KMS-11 (cell line): Measurements from ENCODE around the gene SPOUT1.

ENCODE experiments used
- H2AFZ ChIP-seq: fragments of 200-600 bp; sonication (generic); 2 replicates; pipeline ENCODE4 v1.6.1; 2016; ENCODE audit warnings: antibody characterized with exemption, mixed run types, low read depth
- H3K27ac ChIP-seq: fragments of 200-600 bp; sonication (generic); 2 replicates; pipeline ENCODE4 v1.6.1; 2016; ENCODE audit warnings: mild to moderate bottlenecking, mixed run types
- H3K27me3 ChIP-seq: fragments of 200-600 bp; sonication (generic); 2 replicates; pipeline ENCODE4 v1.6.1; 2017; ENCODE audit warnings: mild to moderate bottlenecking, low read depth, mixed run types, moderate library complexity; ENCODE audit not compliant: insufficient read depth
- H3K36me3 ChIP-seq: fragments of 200-600 bp; sonication (generic); 2 replicates; pipeline ENCODE4 v1.6.1; 2017; ENCODE audit warnings: mild to moderate bottlenecking, mixed run types; ENCODE audit not compliant: insufficient read depth
- H3K4me1 ChIP-seq: fragments of 200-600 bp; sonication (generic); 2 replicates; pipeline ENCODE4 v1.6.1; 2016; ENCODE audit warnings: mild to moderate bottlenecking, low read depth, mixed run types; ENCODE audit not compliant: poor library complexity, severe bottlenecking
- H3K4me2 ChIP-seq: fragments of 200-600 bp; sonication (generic); 2 replicates; pipeline ENCODE4 v1.7.0; 2016; ENCODE audit warnings: mild to moderate bottlenecking, mixed run types
- H3K4me3 ChIP-seq: fragments of 200-600 bp; sonication (generic); IDR thresholded peaks from 2 replicates; pipeline ENCODE4 v1.6.1; 2017; ENCODE audit warnings: low read depth, low read length, mixed read lengths; ENCODE audit not compliant: insufficient read depth
- H3K79me2 ChIP-seq: fragments of 200-600 bp; sonication (generic); 2 replicates; pipeline ENCODE4 v1.6.1; 2016; ENCODE audit warnings: low read depth, mixed run types; ENCODE audit not compliant: insufficient read depth
- H3K9ac ChIP-seq: fragments of 200-600 bp; sonication (generic); 2 replicates; pipeline ENCODE4 v1.6.1; 2016; ENCODE audit warnings: mild to moderate bottlenecking, mixed run types
- H4K20me1 ChIP-seq: fragments of 200-600 bp; sonication (generic); 2 replicates; pipeline ENCODE4 v1.6.1; 2016; ENCODE audit warnings: mild to moderate bottlenecking, mixed run types; ENCODE audit not compliant: insufficient read depth
- TF ChIP-seq, protein P1 (sequence below): fragments of 200-600 bp; sonication (generic); conservative IDR thresholded peaks from 2 replicates; pipeline ENCODE4 v1.6.1; 2017; ENCODE audit warnings: low read depth, mild to moderate bottlenecking, antibody characterized with exemption, low read length, moderate library complexity, mixed read lengths

The SPOUT1 gene

DNA sequence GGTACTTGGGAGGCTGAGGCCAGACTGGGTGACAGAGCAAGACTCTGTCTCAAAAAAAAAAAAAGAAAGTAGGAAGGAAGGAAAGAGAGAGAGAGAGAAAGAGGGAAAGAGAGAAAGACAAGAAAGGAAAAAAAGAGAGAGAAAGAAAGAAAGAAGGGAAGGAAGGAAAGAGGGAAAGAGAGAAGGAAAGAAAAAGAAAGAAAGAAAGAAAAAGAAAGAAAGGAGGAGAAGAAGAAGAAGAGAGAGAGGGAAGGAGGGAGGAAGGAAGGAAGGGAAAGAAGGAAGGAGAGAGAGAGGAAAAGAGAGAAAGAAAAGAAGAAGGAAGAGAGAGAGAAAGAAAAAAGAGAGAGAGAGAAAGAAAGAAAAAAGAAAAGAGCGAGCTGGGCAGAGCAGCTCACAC is 54.8 kb downstream of the SPOUT1 start:
- Histone ChIP-seq H3K79me2 (no peaks in the 10 kb centered on the region), H3K4me3 (no peak overlapping the region), H3K9ac (no peak overlapping the region), H3K4me2 (no peak overlapping the region), H4K20me1 (no peaks in the 10 kb centered on the region), H3K36me3 (no peaks in the 10 kb centered on the region), H3K27ac (no peak overlapping the region), H3K4me1 (peaks cover 11% of the 10 kb centered on the region), H3K27me3 (no peaks in the 10 kb centered on the region), H2AFZ (no peak overlapping the region)
- TF ChIP-seq, protein P1, sequence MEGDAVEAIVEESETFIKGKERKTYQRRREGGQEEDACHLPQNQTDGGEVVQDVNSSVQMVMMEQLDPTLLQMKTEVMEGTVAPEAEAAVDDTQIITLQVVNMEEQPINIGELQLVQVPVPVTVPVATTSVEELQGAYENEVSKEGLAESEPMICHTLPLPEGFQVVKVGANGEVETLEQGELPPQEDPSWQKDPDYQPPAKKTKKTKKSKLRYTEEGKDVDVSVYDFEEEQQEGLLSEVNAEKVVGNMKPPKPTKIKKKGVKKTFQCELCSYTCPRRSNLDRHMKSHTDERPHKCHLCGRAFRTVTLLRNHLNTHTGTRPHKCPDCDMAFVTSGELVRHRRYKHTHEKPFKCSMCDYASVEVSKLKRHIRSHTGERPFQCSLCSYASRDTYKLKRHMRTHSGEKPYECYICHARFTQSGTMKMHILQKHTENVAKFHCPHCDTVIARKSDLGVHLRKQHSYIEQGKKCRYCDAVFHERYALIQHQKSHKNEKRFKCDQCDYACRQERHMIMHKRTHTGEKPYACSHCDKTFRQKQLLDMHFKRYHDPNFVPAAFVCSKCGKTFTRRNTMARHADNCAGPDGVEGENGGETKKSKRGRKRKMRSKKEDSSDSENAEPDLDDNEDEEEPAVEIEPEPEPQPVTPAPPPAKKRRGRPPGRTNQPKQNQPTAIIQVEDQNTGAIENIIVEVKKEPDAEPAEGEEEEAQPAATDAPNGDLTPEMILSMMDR, result no peak

GRCh38 chr9:128773049-128773448 is 56.5 kb downstream of the SPOUT1 start:
- H3K79me2 ChIP-seq, result no peaks in the 10 kb centered on the region
- H4K20me1 ChIP-seq, result no peaks in the 10 kb centered on the region
- H3K36me3 ChIP-seq, result no peaks in the 10 kb centered on the region
- peak overlapping the region; percentile 99; the same call in 1 of the 2 replicates for H2AFZ ChIP-seq
- no peaks in the 10 kb centered on the region for H3K27me3 ChIP-seq
- no peak overlapping the region for H3K4me3 ChIP-seq
- TF ChIP-seq, protein P1, result no peak
- no peak overlapping the region for H3K27ac ChIP-seq
- no peak overlapping the region for H3K9ac ChIP-seq
- peaks cover 11% of the 10 kb centered on the region for H3K4me1 ChIP-seq
- H3K4me2 ChIP-seq, result no peak overlapping the region

DNA sequence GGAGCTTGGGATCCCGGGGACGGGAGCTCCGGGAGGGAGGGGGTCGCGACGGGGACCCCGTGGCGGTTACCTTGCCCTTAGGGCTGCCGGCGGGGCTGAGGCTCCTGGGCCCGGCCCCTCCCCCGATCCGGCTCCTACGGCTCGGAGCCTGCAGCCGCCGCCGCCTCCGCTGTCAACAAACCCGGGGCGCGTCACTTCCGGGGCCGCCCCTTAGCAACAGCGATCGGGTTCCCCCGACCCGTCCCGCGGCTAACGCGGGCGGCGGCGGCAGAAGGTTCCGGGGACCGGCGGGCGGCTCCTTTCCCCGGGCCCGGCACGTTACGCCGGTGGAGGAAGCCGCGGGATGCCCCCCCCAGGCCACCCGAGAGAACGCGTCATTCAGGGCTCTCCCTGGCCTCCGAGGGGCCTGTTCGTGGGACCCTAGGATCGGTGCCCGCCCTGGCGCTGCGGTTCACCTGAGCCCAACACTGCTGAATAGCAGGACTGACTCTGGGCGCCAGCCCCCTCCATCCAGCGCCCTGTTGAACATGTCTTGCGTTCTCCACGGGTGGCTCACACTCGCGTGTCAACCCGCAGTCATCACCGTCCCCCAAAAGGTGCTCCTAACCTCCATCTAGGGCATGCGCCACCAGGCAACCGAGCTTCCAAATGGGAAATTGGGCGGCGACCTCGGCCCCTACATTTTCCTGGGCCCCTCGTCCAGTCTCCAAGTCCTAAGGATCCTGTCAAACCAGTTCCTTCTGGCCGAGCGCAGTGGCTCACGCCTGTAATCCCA is 57.7 kb downstream of the SPOUT1 start, which contains the start of gene ZER1:
ZER1 (minus strand) TSS at position 183 of the 775 bp plus-strand sequence. CDS start 16,362 bp downstream, outside the sequence.
- Histone ChIP-seq H3K27me3 (no peaks in the 10 kb centered on the region), H3K27ac (peak within 1 kb of the TSS; percentile 66), H3K4me1 (peaks cover 11% of the 10 kb centered on the region), H3K79me2 (no peaks in the 10 kb centered on the region), H3K9ac (peak within 1 kb of the TSS; percentile 37; the same call in 1 of the 2 replicates), H3K36me3 (no peaks in the 10 kb centered on the region), H2AFZ (peak within 1 kb of the TSS; percentile 99), H4K20me1 (no peaks in the 10 kb centered on the region), H3K4me3 (no peak within 1 kb of the TSS), H3K4me2 (peak within 1 kb of the TSS; percentile 90)
- TF ChIP-seq, protein P1, result no peak

DNA sequence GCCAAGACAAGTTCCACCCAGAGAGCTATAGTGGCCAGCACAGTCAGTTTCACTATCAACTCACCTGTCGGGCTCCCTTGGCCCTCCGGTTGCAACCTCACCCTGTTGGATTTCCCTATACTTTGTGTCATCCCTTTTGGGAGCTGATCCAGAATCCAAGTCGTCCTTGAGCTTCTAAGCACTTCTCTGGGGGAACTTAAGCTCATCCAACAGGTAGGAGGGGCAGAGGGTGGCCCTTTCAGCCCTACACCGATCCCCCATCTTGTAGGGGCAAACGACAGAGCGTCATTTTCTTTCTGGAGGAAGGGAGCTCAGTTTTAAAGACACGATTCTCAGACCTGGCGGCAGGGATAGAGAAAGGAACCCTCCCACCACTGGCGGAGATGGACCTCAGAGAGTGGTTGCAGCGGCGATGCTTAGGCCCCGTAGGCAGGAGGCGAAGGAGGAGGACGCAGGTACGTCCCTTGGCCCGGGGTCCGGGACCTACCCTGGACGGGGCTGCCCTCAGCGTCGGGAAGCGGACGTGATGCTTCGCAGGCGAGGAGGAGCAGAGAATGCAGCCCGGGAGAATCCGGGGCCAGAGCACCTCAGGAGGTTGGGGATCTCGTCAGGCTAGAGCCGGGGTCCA is 58.4 kb downstream of the SPOUT1 start:
- no peak overlapping the region for H3K4me3 ChIP-seq
- peak overlapping the region; percentile 99 for H2AFZ ChIP-seq
- H3K9ac ChIP-seq, result peak overlapping the region; percentile 37; the same call in 1 of the 2 replicates
- TF ChIP-seq, protein P1, result no peak
- H3K27me3 ChIP-seq, result no peaks in the 10 kb centered on the region
- H3K4me1 ChIP-seq, result peaks cover 11% of the 10 kb centered on the region
- H4K20me1 ChIP-seq, result no peaks in the 10 kb centered on the region
- H3K36me3 ChIP-seq, result no peaks in the 10 kb centered on the region
- H3K27ac ChIP-seq, result peak overlapping the region; percentile 18; the same call in 1 of the 2 replicates
- no peaks in the 10 kb centered on the region for H3K79me2 ChIP-seq
- peak overlapping the region; percentile 90 for H3K4me2 ChIP-seq
